Spleen (tissue), 7 donors: ENCODE results near the gene CST3.
"Not testable (repeated sequence)": the region's sequence is repeated elsewhere in the genome, so short reads cannot be mapped to it uniquely, and the experiment has no call there.

Experiments
- CTCF ChIP-seq, 11 experiments: fragments of 200-600 bp in 7 of 11; fragments of 450-650 bp in 4 of 11; sonication (generic) in 4 of 11; IDR thresholded peaks in 8 of 11; conservative IDR thresholded peaks in 3 of 11; 1 replicate in 7 of 11; 2 replicates in 4 of 11; pipeline versions ENCODE4 v1.4.0 to v1.8.0; 2016 to 2021; ENCODE audit warnings: antibody characterized with exemption in 11 of 11, inconsistent platforms in 4 of 11, mild to moderate bottlenecking in 1 of 11
- POLR2AphosphoS5 ChIP-seq, 3 donors: sonication (generic); formaldehyde crosslinking; IDR thresholded peaks; one replicate each; pipeline ENCODE4 v1.5.1; 2017; ENCODE audit warnings: antibody characterized with exemption in 3 of 3
- donor health status: DM: no; HTN: no; CAD: no; lungs with moderate emphysema.
- donor health status: DM: no; HTN: no; CAD: no.
- donor health status: DM: no; HTN: no; CAD: no.

GRCh38 chr20:23622401-23622800 lies 15.4 kb downstream of the CST3 start:
- TF ChIP-seq CTCF (IDR thresholded peaks at IDR 0.05 in 8 of 11, conservative IDR thresholded peaks at IDR 0.05 in 3 of 11); POLR2AphosphoS5 (IDR thresholded peaks at IDR 0.05): not testable (repeated sequence)
